K562 (cell line): ENCODE data around the gene PAQR7. TPM values are rescaled to one million over a fixed set of nuclear protein-coding genes. Genes with fewer than 3 reads are reported as not detected.

Experiments
- BACH1 ChIP-seq: fragments of 200-800 bp; sonication (Bioruptor generic); IDR thresholded peaks from 2 replicates; pipeline ENCODE4 v1.6.1; 2016; ENCODE audit warnings: missing genetic modification characterization, missing compliant biosample characterization
- BMI1 ChIP-seq: fragments of 150-350 bp; IDR thresholded peaks from 2 replicates; pipeline ENCODE4 v1.6.1; 2014; ENCODE audit warnings: low read length
- CBFB ChIP-seq: sonication (generic); formaldehyde crosslinking; IDR thresholded peaks from 2 replicates; pipeline ENCODE4 v1.4.0; 2020; ENCODE audit warnings: mild to moderate bottlenecking, missing genetic modification reagents
- CBX5 ChIP-seq: IDR thresholded peaks from 2 replicates; pipeline ENCODE4 v1.6.1; 2014; ENCODE audit warnings: low read depth, borderline replicate concordance
- CEBPG ChIP-seq, 3 experiments: fragments of 200-800 bp in 1 of 3; sonication (Bioruptor generic) in 1 of 3; sonication (generic) in 1 of 3; formaldehyde crosslinking in 1 of 3; IDR thresholded peaks in 2 of 3; conservative IDR thresholded peaks in 1 of 3; 2 replicates each; pipeline versions ENCODE4 v1.6.1 to v1.8.0; 2016 to 2022; ENCODE audit warnings: missing compliant biosample characterization in 2 of 3, missing genetic modification characterization in 2 of 3, mild to moderate bottlenecking in 1 of 3, missing genetic modification reagents in 1 of 3
- CREBBP ChIP-seq: IDR thresholded peaks from one replicate; pipeline ENCODE4 v1.6.1; 2012; ENCODE audit warnings: low read depth, mild to moderate bottlenecking, control low read depth, inconsistent platforms, low read length
- DEAF1 ChIP-seq: fragments of 450-650 bp; formaldehyde crosslinking; IDR thresholded peaks from 2 replicates; pipeline ENCODE4 v1.4.0; 2020; ENCODE audit warnings: mild to moderate bottlenecking, moderate library complexity
- ELF2 ChIP-seq: fragments of 250-450 bp; sonication (Bioruptor Pico); IDR thresholded peaks from 2 replicates; pipeline ENCODE4 v1.5.0; 2021; ENCODE audit warnings: mild to moderate bottlenecking
- ERF ChIP-seq: fragments of 450-650 bp; formaldehyde crosslinking; IDR thresholded peaks from 2 replicates; pipeline ENCODE4 v1.4.0; 2020; ENCODE audit warnings: mild to moderate bottlenecking, mixed read lengths
- FOXK2 ChIP-seq, 2 experiments: fragments of 450-650 bp; IDR thresholded peaks in 1 of 2; conservative IDR thresholded peaks in 1 of 2; 2 replicates each; pipeline ENCODE4 v1.6.1; 2016; ENCODE audit warnings: low read depth in 2 of 2, mild to moderate bottlenecking in 1 of 2
- GTF2B ChIP-seq: IDR thresholded peaks from 2 replicates; pipeline ENCODE4 v1.6.1; 2011; ENCODE audit not compliant: insufficient read length; ENCODE audit errors: extremely low read depth
- GTF2E2 ChIP-seq: fragments of 200-800 bp; sonication (Bioruptor generic); IDR thresholded peaks from 2 replicates; pipeline ENCODE4 v1.6.1; 2016; ENCODE audit warnings: missing genetic modification characterization, missing compliant biosample characterization
- HDAC1 ChIP-seq, 2 experiments: fragments of 450-650 bp; IDR thresholded peaks; 2 replicates each; pipeline ENCODE4 v1.6.1; 2016 to 2017; ENCODE audit warnings: inconsistent platforms in 1 of 2, mild to moderate bottlenecking in 1 of 2, moderate library complexity in 1 of 2
- HNRNPH1 ChIP-seq: fragments of 200-400 bp; formaldehyde crosslinking; optimal IDR thresholded peaks from 2 replicates; pipeline ENCODE3; 2017; ENCODE audit warnings: low read depth, mild to moderate bottlenecking, low read length, moderate library complexity
- KDM2B ChIP-seq: fragments of 250-450 bp; sonication (Bioruptor Pico); IDR thresholded peaks from 2 replicates; pipeline ENCODE4 v1.8.0; 2021; ENCODE audit warnings: mild to moderate bottlenecking, moderate library complexity
- MAZ ChIP-seq, 2 experiments: fragments of 450-650 bp in 1 of 2; sonication (generic) in 1 of 2; formaldehyde crosslinking; IDR thresholded peaks in 1 of 2; conservative IDR thresholded peaks in 1 of 2; 2 replicates each; pipeline versions ENCODE4 v1.4.0 to v1.5.0; 2020; ENCODE audit warnings: mild to moderate bottlenecking in 1 of 2, missing genetic modification reagents in 1 of 2
- MEF2D ChIP-seq: conservative IDR thresholded peaks from 2 replicates; pipeline ENCODE4 v1.6.1; 2016; ENCODE audit warnings: low read depth, missing genetic modification characterization, missing compliant biosample characterization
- NONO ChIP-seq, 2 experiments: fragments of 200-400 bp in 1 of 2; fragments of 450-650 bp in 1 of 2; formaldehyde crosslinking in 1 of 2; IDR thresholded peaks; 2 replicates each; pipeline ENCODE4 v1.6.1; 2017; ENCODE audit warnings: low read depth in 2 of 2, mild to moderate bottlenecking in 2 of 2, moderate library complexity in 2 of 2, low read length in 1 of 2
- NRF1 ChIP-seq, 2 experiments: fragments of 450-650 bp; IDR thresholded peaks in 1 of 2; conservative IDR thresholded peaks in 1 of 2; 2 replicates each; pipeline ENCODE4 v1.6.1; 2014; ENCODE audit warnings: mild to moderate bottlenecking in 2 of 2
- PPARD ChIP-seq: fragments of 250-450 bp; sonication (Bioruptor Pico); IDR thresholded peaks from 2 replicates; pipeline ENCODE4 v1.8.0; 2022; ENCODE audit warnings: inconsistent platforms, mild to moderate bottlenecking, moderate library complexity
- RFX7 ChIP-seq: fragments of 250-450 bp; sonication (Bioruptor Pico); IDR thresholded peaks from 2 replicates; pipeline ENCODE4 v1.5.1; 2021; ENCODE audit warnings: mild to moderate bottlenecking
- SREBF2 ChIP-seq: sonication (generic); formaldehyde crosslinking; IDR thresholded peaks from 2 replicates; pipeline ENCODE4 v1.4.0; 2020; ENCODE audit warnings: mild to moderate bottlenecking, missing genetic modification reagents
- TCFL5 ChIP-seq: fragments of 250-450 bp; sonication (Bioruptor Pico); conservative IDR thresholded peaks from 2 replicates; pipeline ENCODE4 v1.6.1; 2021; ENCODE audit warnings: mild to moderate bottlenecking, moderate library complexity, matching md5 sums
- ZNF174 ChIP-seq: fragments of 250-450 bp; sonication (Bioruptor Pico); IDR thresholded peaks from 2 replicates; pipeline ENCODE4 v1.4.0; 2020; ENCODE audit warnings: mild to moderate bottlenecking
- ZNF217 ChIP-seq: sonication (generic); formaldehyde crosslinking; IDR thresholded peaks from 2 replicates; pipeline ENCODE4 v1.8.0; 2022; ENCODE audit warnings: mild to moderate bottlenecking, missing genetic modification reagents
- ZNF311 ChIP-seq: fragments of 250-450 bp; sonication (Bioruptor Pico); IDR thresholded peaks from 2 replicates; pipeline ENCODE4 v1.4.0; 2020; ENCODE audit warnings: mild to moderate bottlenecking, moderate library complexity
- polyA plus RNA-seq, 8 experiments: library from polyadenylated mRNA; depleted of rRNA in 4 of 8; stranded (reverse) in 5 of 8; unstranded in 3 of 8; fragments of >200 nt; fragmentation: Nextera tagmentation in 2 of 8; fragmentation: Illumina TruSeq in 1 of 8; extraction: Ambion mirVana in 2 of 8; extraction: Trizol in 1 of 8; gene quantifications; 2 replicates each; pipeline versions ENCODE4 v1.2.1 to v1.2.3, GENCODE V29; 2011 to 2014; ENCODE audit warnings: inconsistent platforms in 1 of 8, missing spikeins in 1 of 8
- total RNA-seq, 7 experiments: library from RNA; depleted of rRNA in 6 of 7; stranded (reverse); fragments of >200 nt in 6 of 7; fragmentation: Illumina TruSeq in 2 of 7; extraction: Trizol in 2 of 7; gene quantifications; 2 replicates each; pipeline versions ENCODE4 v1.2.1 to v1.2.3, GENCODE V29; 2011 to 2021; ENCODE audit warnings: low replicate concordance in 1 of 7

PAQR7 gene
- total and polyA plus RNA-seq, 9 of the 15 experiments (the other 6 are each of a cell fraction or from before 2014, with no cell fraction given), result 1.1 to 5.2 (median 2.6) TPM

GRCh38 chr1:25875154-25875855, at the start of gene PAQR7 (continued):
- TF ChIP-seq MEF2D (tag), result no peak
- TF ChIP-seq MAZ (CRISPR knock-in tag; conservative IDR thresholded peaks at IDR 0.05 in 1 of 2, IDR thresholded peaks at IDR 0.05 in 1 of 2), result peak; percentile 86 to 96
- peak; percentile 76 to 80; a peak in 3 of 4 replicates for TF ChIP-seq NRF1 (conservative IDR thresholded peaks at IDR 0.05 in 1 of 2, IDR thresholded peaks at IDR 0.05 in 1 of 2)
- no peak for TF ChIP-seq KDM2B (CRISPR knock-in tag)
- TF ChIP-seq SREBF2 (CRISPR knock-in tag), result no peak
- no peak for TF ChIP-seq ZNF311
- TF ChIP-seq TCFL5 (CRISPR knock-in tag), result no peak
- TF ChIP-seq GTF2B, result no peak
- TF ChIP-seq CREBBP, result no peak
- no peak for TF ChIP-seq ELF2 (CRISPR knock-in tag)
- no peak for TF ChIP-seq PPARD (CRISPR knock-in tag)
- TF ChIP-seq HNRNPH1, result no peak
- TF ChIP-seq FOXK2 (conservative IDR thresholded peaks at IDR 0.05 in 1 of 2, IDR thresholded peaks at IDR 0.05 in 1 of 2; ENCODE audit: low read depth in 2 of 2), result no peak
- peak; percentile 38 to 84; a peak in 3 of 4 replicates for TF ChIP-seq NONO (IDR thresholded peaks at IDR 0.05; ENCODE audit: low read depth in 2 of 2, low read length in 1 of 2)
- no peak for TF ChIP-seq BACH1 (tag)
- TF ChIP-seq ERF, result peak; percentile 59; the same call in 1 of the 2 replicates
- TF ChIP-seq CBX5, result no peak
- no peak for TF ChIP-seq ZNF174 (CRISPR knock-in tag)
- TF ChIP-seq RFX7 (CRISPR knock-in tag), result no peak
- no peak for TF ChIP-seq ZNF217
- no peak for TF ChIP-seq CEBPG (CRISPR knock-in tag; IDR thresholded peaks at IDR 0.05)
- TF ChIP-seq CEBPG (tag; conservative IDR thresholded peaks at IDR 0.05 in 1 of 2, IDR thresholded peaks at IDR 0.05 in 1 of 2), result no peak
- no peak for TF ChIP-seq BMI1
- no peak for TF ChIP-seq DEAF1 (CRISPR knock-in tag)
- no peak for TF ChIP-seq CBFB
- no peak for TF ChIP-seq GTF2E2 (tag)
- no peak; a peak in 1 of 4 replicates for TF ChIP-seq HDAC1 (IDR thresholded peaks at IDR 0.05)
